D341Med (cell line): Measurements from ENCODE around the gene NUP214.
"Not testable (repeated sequence)": the region's sequence is repeated elsewhere in the genome, so short reads cannot be mapped to it uniquely, and the experiment has no call there.

Experiments
- DNase-seq: peaks from one replicate; pipeline ENCODE4 v3.0.0; 2012; ENCODE audit warnings: low spot score

NUP214 gene

DNA sequence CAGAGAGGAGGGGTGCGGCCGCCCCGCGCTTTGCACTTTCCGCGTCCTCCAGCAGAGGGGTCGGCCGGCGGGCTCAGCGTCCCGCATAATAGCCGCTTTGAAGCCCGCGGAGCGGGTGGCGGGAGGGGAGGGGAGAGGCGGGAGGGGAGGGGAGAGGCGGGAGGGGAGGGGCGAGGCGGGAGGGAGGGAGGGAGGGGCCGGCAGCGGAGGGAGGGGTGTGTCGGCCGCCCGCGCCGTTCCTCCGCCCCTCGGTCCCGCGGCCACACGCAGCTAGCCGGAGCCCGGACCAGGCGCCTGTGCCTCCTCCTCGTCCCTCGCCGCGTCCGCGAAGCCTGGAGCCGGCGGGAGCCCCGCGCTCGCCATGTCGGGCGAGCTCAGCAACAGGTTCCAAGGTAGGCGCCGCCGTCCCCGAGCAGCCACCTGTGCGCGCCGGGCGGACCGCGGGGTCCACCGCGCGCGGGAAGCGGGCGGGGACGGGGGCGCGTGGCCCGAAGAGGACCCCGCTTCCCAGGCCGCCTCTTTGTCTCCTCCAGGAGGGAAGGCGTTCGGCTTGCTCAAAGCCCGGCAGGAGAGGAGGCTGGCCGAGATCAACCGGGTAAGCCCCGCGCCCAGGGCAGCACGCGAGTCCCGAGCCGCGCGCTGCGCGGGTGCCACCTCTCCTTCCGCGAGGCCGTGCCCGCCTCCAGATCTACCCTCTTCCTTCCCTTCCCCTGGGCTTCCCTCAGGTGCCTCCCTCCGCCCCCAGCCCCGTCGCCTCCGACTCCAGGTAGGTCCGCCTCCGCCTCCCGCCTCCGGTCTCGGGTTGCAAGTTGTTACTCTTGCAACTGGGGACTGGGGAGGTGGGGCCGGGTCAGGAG lies 28.9 kb upstream of the NUP214 start, which contains the start of gene AIF1L:
TSS of gene AIF1L (plus strand) at position 263 of the 857 bp plus-strand sequence. CDS start at position 362, 99 bp downstream.
- peak; percentile 79 for DNase-seq

DNA sequence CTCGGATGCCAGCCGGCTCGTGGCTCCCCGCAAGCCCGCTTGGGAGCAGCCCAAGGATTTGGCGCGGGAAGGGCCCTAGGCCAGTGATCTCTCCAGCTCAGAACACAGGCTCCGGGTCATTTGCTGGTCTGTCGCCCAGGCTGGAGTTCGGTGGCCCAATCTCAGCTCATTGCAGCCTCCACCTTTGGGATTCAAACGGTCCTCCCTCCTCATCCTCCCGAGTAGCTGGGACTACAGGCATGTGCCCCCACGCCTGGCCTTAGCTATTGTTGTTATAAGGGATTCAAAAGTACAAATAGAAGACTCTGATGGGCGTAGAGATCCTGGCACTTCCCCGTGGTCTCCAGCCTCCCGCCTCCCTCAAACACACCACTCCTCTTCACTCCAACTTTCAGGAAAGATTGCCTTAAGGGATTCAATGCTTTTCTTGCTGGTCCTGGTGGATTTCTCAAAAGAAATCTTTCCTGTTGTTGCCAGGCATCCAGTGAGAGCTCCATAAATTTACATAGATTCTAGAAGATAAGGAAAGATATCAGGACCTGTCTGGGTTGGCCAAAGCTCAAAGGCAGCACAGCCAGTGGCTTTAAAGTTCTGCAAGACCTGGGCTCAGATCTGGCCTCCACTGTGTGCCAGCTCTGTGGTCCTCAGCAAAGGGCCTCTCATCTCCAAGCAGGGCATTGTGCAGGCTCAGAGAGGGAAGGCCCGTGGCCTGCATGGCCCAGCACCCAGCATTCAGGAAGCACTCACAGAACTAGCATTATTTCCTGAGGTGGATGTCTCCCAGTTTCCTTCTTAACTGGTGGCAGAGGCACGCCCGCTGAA lies 28.0 kb upstream of the NUP214 start:
- no peak for DNase-seq

DNA sequence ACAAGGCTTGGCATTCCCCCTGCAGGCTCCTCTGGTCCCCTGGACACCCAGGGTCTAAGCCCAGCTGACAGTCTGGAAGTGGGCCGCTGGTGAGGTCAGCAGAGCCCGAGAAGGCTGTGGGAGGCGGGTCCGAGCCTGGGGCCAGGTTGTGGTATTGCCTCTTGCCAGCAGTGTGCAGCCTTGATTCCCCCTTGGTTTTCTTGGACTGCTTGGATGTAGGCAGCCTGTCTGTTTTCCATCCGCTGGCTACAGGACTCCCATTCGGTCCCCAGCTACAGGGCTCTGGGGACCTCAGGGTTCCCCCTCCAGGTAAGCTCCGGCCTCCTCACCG lies 27.5 kb upstream of the NUP214 start:
- DNase-seq, result no peak

DNA sequence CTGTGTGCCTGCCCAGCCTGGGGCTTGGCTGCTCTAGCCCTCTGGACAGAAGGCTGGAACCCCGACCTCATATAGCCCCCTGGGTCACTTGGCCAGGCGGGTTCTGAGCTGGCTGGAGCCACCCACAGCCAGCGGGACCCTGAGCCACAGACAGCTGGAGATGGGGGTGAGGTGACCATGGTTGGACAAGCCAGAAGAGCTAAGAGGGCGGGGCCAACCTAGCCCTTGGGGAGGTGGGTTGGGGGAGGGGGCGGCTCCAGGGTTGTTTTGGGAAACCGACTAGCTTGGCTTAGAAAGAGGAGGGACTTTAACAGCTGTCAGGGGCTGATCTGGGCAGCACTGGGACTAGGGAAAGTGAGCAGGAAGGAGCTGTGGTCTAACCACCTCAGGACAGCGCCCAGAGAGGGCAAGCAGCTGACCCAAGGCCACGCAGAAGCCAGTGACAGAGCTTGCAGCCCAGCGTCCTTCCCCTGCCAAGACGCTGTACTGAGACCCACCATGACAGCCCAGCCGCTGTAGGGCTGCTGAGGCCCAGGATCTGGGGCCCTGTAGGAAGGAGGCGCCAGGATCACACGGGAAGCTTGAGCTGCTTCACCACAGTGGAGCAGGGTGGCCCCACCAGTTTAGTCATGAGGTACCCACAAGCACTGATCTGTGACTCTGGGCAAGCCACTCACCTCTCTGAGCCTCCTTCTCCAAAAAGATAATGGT lies 26.8 kb upstream of the NUP214 start:
- DNase-seq, result no peak

DNA sequence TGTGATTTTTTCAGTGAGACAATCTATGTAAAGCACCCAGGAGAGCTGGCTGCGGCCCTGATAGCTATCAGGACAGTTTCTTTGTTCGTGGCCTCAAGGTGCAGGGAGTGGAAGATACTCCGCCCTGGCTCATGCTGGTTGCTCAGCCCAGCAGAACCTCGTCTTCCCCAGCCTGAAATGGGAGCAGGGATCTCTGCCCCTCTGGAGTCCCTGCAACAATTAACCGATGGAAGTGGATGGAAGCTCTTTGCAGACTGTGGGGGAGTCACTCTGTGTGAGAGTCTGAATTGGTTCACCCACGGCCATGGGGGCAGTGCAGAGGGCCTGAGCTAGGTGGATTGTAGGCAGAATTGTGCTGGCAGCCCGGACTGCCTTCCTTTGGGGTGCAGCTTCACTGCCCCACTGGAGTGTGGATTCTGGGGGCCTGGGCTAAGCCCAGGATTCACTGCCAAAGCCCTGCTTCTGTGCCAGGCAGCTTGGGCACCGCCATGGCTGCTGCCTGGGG lies 26.2 kb upstream of the NUP214 start:
- DNase-seq, result no peak

DNA sequence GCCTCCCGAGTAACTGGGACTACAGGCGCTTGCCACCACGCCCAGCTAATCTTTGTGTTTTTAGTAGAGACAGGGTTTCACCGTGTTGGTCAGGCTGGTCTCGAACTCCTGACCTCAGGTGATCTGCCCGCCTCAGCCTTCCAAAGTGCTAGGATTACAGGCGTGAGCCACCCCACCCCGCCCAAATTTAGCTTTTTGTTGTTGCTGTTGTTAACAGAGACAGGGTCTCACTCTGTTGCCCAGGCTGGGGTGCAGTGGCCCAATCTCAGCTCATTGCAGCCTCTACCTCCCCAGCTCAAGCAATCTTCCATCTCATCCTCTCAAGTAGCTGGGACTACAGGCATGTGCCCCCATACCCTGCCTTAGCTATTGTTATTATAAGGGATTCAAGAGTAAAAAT lies 25.5 kb upstream of the NUP214 start:
- DNase-seq, result not testable (repeated sequence)

DNA sequence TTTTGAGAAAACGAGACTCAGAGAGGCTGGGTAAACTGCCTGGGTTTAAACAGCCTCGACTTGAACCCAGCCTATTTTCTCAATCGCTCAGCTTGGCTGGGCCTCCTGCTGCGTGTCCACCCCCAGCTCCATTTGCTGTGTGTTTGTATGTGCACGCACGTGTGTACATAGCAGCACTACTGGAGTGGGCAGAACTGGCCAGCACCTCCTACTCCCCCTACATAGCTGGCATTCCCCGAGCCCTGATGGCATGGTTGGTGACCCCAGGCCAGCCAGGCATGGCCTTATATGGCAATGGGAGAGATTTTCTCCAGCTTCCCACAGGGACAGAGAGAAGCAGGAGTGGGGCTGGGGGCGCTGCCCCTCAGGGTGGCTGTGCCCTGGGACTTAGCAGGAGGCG lies 24.9 kb upstream of the NUP214 start:
- DNase-seq, result no peak

DNA sequence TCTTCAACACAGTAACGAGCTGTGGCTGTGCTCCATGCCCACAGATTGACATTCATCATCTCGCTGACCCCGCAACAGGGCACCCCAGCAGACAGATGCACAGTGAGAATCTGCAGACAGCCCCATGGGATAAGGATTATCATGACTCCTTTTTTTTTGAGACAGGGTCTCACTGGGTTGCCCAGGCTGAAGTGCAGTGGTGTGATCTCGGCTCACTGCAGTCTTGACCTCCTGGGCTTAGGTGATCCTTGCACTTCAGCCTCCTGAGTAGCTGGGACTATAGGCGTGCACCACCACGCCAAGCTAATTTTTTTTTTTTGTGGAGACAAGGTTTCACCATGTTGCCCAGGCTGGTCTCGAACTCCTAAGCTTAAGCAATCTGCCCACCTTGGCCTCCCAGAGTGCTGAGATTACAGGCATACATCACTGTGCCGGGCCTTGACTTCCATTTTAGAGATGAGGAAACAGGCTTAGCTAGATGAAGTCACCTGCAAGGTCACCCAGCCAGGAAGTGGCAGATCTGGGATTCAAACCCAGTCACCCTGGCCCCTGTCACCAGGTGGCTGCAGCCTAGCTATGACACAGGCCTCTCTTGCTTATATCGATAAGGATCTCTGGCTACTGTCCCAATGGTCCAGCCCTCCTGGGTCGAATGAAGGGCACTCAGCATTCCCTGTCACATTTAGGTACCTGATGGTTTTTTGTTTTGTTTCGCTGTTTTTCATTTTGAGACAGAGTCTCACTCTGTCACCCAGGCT lies 24.0 kb upstream of the NUP214 start:
- DNase-seq, result no peak

DNA sequence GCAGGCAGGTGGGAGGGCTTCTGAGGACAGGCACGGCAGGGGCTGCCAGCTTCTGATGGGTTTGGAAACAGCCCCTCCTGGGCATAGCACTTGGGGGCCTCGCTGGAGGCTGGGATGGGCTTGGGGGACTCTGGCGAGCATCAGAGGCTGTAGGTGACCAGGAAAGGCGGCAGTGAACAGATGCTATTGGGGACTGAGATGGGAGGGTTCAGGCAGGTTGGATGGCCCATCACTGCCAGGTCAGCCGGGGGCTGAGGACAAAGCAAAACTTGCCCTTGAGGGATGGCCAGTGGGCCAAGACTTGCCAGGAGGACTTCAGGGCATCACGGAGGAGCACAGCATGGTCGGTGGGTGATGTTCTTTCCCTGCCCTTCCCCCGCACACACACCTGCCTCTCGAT lies 22.4 kb upstream of the NUP214 start:
- DNase-seq, result no peak

DNA sequence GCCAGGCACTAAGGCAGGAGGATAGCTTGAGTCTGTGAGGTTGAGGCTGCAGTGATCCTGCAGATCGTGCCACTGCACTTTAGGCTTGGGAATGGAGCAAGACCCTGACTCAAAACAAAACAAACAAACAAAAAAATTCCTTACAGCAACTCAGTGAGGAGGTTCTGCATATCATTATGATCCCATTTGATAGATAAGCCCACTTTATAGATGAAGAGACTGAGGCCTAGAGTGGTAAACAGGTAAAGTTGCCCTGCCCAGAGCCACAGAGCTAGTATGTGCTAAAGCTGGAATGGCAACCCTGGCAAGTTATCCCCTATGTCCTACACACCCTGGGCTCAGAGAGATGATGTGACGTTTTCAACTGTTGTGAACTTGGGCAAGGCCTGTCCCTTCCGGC lies 21.9 kb upstream of the NUP214 start:
- DNase-seq, result no peak

DNA sequence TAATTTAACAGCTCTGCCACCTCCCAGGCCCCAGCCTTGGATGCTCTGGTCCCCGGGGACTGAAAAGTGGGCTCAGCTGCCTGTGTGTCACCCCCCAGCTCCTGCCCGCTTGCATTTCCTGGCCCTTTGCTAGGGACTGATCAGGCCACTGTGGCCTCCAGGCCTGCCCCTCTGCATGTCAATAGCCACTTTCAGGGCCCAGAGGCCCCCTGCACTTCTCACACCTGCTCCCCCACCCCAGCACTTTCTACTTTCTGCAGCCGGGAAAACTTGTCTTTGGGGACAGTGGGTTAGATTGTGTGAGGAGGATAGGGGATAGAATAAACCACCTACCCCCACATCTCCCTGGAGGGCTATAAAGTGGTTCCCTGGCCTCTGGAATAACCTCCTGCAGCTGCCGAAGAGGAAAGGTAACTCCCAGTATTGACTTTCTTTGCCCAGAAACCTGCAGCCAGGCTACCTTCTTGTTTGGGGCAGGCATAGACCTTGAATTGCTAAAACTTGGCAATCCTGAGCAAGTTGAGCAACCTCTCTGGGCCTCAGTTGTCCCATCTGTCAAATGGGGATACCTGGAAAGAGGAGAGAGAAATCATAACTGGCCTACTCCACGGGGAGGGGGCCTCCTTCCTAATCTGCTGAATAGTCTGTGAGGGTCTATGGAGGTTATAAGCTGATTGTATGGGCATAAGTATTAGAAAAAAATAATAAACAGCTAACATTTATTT lies 21.2 kb upstream of the NUP214 start:
- no peak for DNase-seq

DNA sequence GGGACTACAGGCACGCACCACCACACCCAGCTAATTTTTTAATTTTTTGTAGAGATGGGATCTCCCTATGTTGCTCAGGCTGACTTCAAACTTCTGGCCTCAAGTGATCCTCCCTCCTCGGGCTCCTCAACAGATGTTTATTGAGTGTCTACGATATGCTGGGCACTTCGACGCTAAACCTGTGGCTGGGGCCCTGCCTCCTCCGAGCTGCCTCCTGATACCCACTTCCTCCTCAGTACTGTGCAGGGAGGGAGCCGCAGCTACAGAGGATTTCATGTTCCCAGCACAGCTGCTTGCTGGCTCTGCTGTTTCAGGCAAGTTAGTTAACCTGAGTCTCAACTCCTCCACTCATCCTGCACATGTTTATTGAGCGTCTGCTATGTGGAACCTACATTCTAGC lies 19.4 kb upstream of the NUP214 start:
- DNase-seq, result no peak

DNA sequence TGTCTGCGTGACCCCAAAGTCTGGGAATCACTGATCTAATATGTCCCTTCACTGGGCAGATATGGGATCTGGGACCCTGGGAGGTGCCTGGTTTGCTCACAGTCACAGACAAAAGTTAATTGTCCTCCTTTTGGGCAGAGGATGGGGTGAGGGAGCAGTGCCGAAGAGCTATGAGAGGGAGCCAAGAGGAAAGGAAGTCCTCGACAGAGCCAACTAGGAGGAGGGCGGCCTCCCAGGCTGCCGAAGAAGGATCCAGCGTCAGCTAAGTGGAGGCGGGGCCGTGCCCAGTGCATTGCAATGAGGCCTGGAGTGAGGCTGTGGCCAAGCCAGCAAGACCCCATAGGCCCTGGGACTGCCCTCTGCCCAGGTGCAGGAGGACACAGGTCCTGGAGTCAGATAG lies 17.6 kb upstream of the NUP214 start:
- DNase-seq, result no peak

DNA sequence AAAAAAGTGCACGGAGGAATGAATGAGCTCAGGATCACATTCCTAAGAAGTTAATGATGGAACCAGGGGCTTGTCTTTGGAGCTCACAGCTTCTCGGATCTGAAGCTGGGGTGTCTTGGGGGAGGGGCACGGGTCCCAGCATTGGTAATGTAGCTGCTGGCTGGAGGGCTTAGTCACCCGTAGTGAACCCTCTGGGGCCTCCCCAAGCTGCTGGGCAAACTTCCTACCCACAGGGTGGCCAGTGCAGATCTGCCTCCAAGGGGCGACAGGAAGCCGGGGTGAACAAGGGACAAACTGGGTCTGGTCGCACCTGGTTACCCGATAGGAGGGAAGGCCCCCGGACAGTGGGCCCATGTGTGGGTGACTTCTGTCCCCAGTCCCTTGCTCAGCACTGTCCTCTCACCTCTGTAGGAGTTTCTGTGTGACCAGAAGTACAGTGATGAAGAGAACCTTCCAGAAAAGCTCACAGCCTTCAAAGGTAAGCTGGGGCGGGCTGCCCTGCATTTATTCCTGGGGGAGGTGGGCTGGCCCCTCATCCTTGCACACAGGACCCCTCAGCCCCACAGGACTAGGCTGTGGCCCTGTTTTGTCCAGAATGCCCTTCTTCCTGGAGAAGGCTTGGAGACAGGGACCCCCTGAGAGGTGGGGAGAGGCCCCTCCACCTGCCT lies 14.1 kb upstream of the NUP214 start:
- DNase-seq, result no peak

DNA sequence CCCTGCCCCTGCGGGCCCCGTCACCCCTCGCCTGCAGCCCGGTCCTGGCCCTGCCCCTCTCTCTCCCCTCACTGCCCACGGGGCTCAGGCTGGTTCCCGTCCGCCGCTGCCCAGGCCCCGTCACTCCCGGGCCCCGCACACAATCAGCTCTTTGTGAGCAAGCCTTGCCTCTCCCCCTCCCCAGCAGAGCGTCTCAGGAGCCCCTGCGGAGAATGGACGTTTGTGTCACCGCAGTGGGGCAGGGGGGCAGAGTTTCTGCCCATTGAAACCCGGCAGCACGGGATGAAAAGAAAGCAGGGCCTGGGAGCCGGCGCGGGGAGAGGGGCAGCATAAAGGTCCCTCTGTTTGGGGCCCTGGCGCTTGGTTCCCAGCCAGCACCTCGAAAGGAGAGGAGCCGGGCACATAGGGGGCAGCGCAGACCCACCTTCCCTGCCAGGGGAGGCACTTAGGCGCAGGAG lies 13.5 kb upstream of the NUP214 start:
- DNase-seq, result no peak

DNA sequence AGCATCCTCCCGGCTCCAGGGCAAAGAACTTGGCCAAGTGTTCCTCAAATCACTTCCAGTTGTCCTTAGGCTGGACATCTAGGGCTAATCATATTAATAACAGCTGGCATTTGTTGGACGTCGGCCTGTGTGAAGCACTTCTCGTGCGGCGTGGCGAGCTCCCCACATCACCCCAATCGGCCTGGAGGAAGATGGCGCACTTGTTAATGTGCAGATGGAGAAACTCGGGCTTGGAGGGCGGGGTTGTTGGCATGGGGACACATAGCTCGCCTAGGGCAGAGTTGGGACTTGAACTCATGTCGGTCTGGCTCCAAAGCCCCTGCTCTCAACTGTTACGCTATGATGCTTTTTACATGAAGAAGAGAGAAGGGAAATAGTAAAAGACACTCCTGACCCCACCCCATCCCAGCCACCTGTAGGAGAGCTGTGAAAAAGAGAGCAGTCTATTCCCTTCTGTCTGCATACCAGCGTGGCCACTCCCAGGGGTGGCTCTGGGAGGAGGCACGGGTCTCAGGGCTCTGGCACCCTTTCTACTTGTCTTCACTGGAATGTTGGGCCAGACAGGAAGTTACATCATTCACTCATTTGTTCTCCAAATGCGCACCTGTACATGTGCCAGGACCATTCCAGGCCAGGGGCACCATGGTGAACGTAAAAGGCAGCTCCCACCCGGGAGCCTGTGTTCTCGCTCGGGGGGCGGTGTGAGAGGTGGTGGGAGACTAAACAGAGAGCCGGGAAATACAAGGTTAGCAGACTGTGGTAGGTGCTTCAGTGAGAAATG lies 12.8 kb upstream of the NUP214 start:
- DNase-seq, result no peak

DNA sequence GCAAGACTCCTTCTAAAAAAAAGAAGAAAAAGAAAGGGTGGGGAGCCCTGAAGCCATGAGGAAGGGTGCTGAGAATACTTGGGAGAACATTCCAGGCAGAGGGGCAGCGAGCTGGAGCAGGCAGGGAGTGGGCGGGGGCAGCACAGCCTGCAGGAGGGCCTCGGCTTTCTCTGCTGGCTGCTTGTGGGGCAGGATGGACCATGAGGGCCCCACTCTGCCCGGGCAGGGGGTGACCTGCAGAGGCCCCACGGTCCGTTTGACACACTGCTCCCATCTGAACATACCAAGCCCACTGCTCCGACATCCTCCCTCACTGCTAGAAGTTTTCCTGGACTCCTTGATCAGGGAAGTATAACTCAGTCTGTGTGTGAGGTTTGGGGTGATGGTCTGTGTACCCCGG lies 11.7 kb upstream of the NUP214 start:
- DNase-seq, result no peak

DNA sequence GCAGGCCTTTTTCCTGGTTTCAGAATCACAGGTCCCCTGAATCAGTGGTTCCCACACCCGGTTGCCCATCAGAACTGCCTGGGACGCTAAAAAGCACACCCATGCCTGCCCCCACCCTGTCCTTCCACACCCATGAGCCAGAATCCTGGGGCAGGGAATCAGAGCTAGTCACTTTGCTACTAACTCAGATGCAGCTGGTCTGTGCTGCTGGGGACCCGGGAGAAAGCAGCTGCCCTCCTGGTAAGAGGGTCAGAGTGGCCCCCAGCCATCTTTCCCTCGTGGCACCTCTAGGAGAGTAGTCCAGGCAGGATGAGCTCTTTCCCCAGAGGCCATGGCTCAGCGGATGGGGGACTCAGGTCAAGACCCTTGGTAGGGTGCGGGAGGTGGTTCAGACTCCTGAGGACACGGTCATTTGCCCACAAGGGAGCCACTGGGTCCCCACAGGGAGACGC lies 11.3 kb upstream of the NUP214 start:
- no peak for DNase-seq

DNA sequence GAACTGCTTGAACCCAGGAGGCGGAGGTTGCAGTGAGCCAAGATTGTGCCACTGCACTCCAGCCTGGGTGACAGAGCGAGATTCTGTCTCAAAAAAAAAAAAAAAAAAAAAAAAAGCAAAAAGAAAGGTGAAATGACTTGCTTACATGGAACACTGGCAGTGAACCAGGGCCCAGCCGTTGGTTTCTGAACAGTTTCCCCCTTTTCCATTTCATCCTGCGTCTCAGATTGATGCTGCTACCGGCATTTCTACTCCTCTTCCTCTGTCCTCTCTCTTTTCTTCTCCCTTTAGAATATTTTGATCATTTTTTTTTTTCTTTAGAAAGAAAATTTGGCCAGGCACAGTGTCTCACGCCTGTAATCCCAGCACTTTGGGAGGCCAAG lies 10.0 kb upstream of the NUP214 start:
- not testable (repeated sequence) for DNase-seq
